ENCODE results near the gene HCLS1.

DNA sequence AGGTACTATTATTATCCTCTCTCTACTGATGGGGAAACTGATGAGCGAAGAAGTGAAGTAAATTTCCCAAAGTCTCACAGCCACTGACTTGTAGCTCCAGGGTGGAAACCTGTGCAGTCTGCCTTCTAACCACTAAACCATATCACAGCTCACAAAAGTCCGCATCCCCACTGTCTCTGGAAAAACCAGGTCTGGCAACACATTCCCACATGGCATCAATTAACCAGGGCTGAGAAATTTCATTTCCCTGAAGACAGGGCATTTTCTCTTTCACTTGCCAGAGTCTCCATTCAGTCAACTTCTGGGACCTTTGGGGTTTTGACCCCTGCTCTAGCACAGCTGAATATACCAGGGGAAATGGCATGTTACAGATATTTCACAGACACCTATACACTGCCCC is 41.0 kb downstream of the HCLS1 start:
- no peak for TF ChIP-seq POLR2AphosphoS5 (IDR thresholded peaks at IDR 0.05; ENCODE audit: insufficient read depth in 1 of 2, low read depth in 1 of 2)
- TF ChIP-seq POLR2A (IDR thresholded peaks at IDR 0.05) = no peak
- TF ChIP-seq, protein P1, sequence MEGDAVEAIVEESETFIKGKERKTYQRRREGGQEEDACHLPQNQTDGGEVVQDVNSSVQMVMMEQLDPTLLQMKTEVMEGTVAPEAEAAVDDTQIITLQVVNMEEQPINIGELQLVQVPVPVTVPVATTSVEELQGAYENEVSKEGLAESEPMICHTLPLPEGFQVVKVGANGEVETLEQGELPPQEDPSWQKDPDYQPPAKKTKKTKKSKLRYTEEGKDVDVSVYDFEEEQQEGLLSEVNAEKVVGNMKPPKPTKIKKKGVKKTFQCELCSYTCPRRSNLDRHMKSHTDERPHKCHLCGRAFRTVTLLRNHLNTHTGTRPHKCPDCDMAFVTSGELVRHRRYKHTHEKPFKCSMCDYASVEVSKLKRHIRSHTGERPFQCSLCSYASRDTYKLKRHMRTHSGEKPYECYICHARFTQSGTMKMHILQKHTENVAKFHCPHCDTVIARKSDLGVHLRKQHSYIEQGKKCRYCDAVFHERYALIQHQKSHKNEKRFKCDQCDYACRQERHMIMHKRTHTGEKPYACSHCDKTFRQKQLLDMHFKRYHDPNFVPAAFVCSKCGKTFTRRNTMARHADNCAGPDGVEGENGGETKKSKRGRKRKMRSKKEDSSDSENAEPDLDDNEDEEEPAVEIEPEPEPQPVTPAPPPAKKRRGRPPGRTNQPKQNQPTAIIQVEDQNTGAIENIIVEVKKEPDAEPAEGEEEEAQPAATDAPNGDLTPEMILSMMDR (IDR thresholded peaks at IDR 0.05) = no peak
